GM19397 (cell line): ENCODE results near the gene MAGED4B.
"Not testable (repeated sequence)": the region's sequence is repeated elsewhere in the genome, so short reads cannot be mapped to it uniquely, and the experiment has no call there.

Source experiments
- ATAC-seq: cut with Tn5 transposase; IDR thresholded peaks from one replicate; pipeline ENCODE4 v1.9.1; 2021; ENCODE audit warnings: mild to moderate bottlenecking, moderate library complexity; ENCODE audit not compliant: unreplicated experiment

The MAGED4B gene

GRCh38 chrX:52068666-52069640 is at the start of gene MAGED4B:
Gene MAGED4B, minus strand, starts transcription at chrX:52069183. Its CDS starts 1,011 bp downstream, at chrX:52068172.
- ATAC-seq: not testable (repeated sequence)

- no peak for ATAC-seq
Measured at GRCh38 chrX:52118262-52118661, 49.3 kb upstream of the MAGED4B start.

- no peak for ATAC-seq
Measured at GRCh38 chrX:52082578-52082977, 13.6 kb upstream of the MAGED4B start.

GRCh38 chrX:52078131-52078530 is 9.1 kb upstream of the MAGED4B start:
- ATAC-seq: no peak

GRCh38 chrX:52042288-52042687 is 26.7 kb downstream of the MAGED4B start:
- not testable (repeated sequence) for ATAC-seq

GRCh38 chrX:52034211-52034610 is 34.8 kb downstream of the MAGED4B start:
- no peak for ATAC-seq

GRCh38 chrX:52031371-52031770 is 37.6 kb downstream of the MAGED4B start:
- no peak for ATAC-seq

GRCh38 chrX:52015794-52016193 is 53.2 kb downstream of the MAGED4B start:
- ATAC-seq: no peak
